A673 (cell line): ENCODE measurements around the gene PPP1R13B.

Source experiments
- EZH2 ChIP-seq: fragments of 200-600 bp; sonication (generic); IDR thresholded peaks from 2 replicates; pipeline ENCODE4 v1.6.1; 2017; ENCODE audit warnings: borderline replicate concordance, low read depth, mild to moderate bottlenecking, mixed read lengths, antibody characterized with exemption, low read length; ENCODE audit not compliant: poor library complexity, severe bottlenecking
- TF ChIP-seq, protein P1 (sequence below): fragments of 300-800, 200-600 bp; sonication (generic); conservative IDR thresholded peaks from 2 replicates; pipeline ENCODE4 v1.5.1; 2017; ENCODE audit warnings: low read depth, mild to moderate bottlenecking, antibody characterized with exemption, low read length, moderate library complexity, mixed read lengths

DNA sequence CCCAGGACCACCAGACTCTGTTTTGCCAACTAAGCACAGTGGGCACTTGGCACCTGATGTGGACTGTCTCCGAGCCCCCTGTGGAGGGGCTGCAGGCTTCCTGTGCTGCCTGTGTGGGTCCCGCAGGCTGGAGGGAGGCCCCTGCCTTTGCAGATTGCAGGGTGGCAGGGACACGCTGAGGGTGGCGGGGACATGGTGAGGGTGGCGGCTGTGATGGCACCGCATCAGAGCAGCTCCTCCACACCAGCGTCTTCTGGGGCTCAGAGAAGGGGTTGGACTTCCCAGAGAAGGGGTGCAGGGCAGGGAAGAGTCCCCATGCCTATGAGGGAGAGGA, 123.7 kb downstream of the PPP1R13B start:
- no peak for TF ChIP-seq EZH2
- TF ChIP-seq, protein P1, sequence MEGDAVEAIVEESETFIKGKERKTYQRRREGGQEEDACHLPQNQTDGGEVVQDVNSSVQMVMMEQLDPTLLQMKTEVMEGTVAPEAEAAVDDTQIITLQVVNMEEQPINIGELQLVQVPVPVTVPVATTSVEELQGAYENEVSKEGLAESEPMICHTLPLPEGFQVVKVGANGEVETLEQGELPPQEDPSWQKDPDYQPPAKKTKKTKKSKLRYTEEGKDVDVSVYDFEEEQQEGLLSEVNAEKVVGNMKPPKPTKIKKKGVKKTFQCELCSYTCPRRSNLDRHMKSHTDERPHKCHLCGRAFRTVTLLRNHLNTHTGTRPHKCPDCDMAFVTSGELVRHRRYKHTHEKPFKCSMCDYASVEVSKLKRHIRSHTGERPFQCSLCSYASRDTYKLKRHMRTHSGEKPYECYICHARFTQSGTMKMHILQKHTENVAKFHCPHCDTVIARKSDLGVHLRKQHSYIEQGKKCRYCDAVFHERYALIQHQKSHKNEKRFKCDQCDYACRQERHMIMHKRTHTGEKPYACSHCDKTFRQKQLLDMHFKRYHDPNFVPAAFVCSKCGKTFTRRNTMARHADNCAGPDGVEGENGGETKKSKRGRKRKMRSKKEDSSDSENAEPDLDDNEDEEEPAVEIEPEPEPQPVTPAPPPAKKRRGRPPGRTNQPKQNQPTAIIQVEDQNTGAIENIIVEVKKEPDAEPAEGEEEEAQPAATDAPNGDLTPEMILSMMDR: no peak
